Activated CD4-positive, CD25-positive, alpha-beta regulatory T cell treated with anti-CD3 and anti-CD28 coated beads, Interleukin-2, amount 50 U/mL, for 24 hours (primary cell): ENCODE results near the gene NLRP1.

Experiments used
- ATAC-seq, 2 donors: fragments of 150-1000 bp; cut with Tn5 transposase; one replicate each; pipeline ENCODE4 v1.10.0; 2021; ENCODE audit warnings: mild to moderate bottlenecking in 1 of 2, moderate library complexity in 1 of 2

Gene NLRP1

DNA sequence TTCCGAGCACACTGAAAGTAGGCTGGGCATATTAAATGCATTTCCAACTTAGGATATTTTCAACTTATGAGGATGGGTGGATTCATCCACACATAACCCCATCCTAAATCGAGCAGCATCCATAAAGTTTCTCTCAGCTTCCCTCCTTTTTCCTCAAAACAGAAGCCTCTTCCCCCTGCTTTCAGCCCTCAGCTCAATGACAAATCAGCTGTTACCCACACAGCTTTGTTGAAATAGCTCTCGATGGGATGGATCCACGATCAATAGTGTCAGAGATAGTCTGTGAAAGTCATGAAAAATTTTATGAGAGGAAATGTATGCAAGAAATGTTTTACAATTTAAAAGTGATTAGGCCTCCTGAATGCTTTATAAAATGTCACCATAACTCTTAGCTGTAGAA is 118.0 kb downstream of the NLRP1 start:
- ATAC-seq, result no peak

DNA sequence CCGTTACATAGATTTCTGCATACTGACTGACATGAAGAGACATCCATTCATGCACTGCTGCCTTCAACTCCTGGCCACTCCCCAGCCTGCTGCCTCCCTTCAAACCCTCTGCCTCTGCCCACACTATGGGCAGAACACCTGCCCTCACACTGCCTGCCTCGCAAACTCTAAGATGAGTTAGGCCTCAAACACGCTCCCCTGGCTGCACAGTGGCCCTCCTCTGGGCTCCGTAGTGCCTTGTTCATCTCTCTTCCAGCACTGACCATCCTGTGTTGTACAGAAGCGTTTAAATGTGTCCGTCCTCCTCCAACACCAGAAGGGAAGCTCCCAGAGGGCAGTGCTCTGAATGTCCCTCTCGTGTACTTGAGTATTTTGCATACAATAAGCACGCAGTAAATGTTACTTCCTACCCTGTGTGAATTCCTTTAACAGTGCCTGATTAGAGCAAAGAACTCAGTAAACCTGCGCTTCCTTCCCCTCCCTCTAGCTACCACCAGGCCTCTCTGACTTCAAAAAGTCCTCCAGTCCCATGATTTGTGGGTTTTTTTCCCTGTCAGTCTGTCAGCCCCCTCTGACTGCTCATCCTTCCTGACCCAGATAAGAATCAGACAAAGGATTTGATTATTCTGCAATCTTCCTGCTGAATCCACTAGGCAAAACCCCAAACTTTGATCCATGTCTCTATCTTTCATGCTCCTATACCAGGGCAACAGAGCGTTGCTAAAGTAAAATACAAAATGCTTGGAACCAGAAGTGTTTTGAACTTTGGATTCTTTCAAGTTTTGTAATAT is 119.4 kb downstream of the NLRP1 start:
- ATAC-seq, result no peak
